Glutamatergic neuron (in vitro differentiated cells): ENCODE results near the gene PLG. TPM values are rescaled to one million over a fixed set of nuclear protein-coding genes. Genes with fewer than 3 reads are reported as not detected.
"Not testable (repeated sequence)": the region's sequence is repeated elsewhere in the genome, so short reads cannot be mapped to it uniquely, and the experiment has no call there.

Experiments
- DNase-seq: peaks from one replicate; pipeline ENCODE4 v3.0.0; 2022
- H3K27ac Mint-ChIP-seq: one replicate; pipeline ENCODE4 v1.8.0; 2020; ENCODE audit warnings: mild to moderate bottlenecking, mixed read lengths, inconsistent platforms; ENCODE audit not compliant: unreplicated experiment
- H3K27me3 Mint-ChIP-seq: one replicate; pipeline ENCODE4 v1.8.0; 2020; ENCODE audit warnings: mild to moderate bottlenecking, moderate library complexity, mixed read lengths, inconsistent platforms; ENCODE audit not compliant: unreplicated experiment
- H3K36me3 Mint-ChIP-seq: one replicate; pipeline ENCODE4 v1.8.0; 2020; ENCODE audit warnings: mild to moderate bottlenecking, mixed read lengths, inconsistent platforms; ENCODE audit not compliant: unreplicated experiment
- H3K4me1 Mint-ChIP-seq: one replicate; pipeline ENCODE4 v1.8.0; 2020; ENCODE audit warnings: mild to moderate bottlenecking, low read depth, mixed read lengths, inconsistent platforms; ENCODE audit not compliant: unreplicated experiment
- H3K4me3 Mint-ChIP-seq: one replicate; pipeline ENCODE4 v1.8.0; 2020; ENCODE audit warnings: mild to moderate bottlenecking, mixed read lengths, inconsistent platforms; ENCODE audit not compliant: unreplicated experiment
- H3K9me3 Mint-ChIP-seq: one replicate; pipeline ENCODE4 v1.8.0; 2020; ENCODE audit warnings: mild to moderate bottlenecking, moderate library complexity, mixed read lengths, inconsistent platforms; ENCODE audit not compliant: unreplicated experiment
- CTCF ChIP-seq: fragments of 200-600 bp; sonication (generic); IDR thresholded peaks from one replicate; pipeline ENCODE4 v1.5.0; 2021; ENCODE audit not compliant: partially characterized antibody, unreplicated experiment
- total RNA-seq: library from RNA; stranded (reverse); fragmentation: NEBNext Ultra II Directional; extraction: Animal tissue kit (Norgen Biotek cat#: 25700); gene quantifications from one replicate; pipeline ENCODE4 v1.2.1, GENCODE V29; 2021; ENCODE audit not compliant: unreplicated experiment

Gene PLG
- total RNA-seq, 1 donor from 2014 or later, result not detected

- H3K36me3 Mint-ChIP-seq, result no peaks in the 10 kb centered on the region
- H3K4me1 Mint-ChIP-seq, result no peaks in the 10 kb centered on the region
- peaks cover 9% of the 10 kb centered on the region for H3K9me3 Mint-ChIP-seq
- no peak overlapping the region for H3K4me3 Mint-ChIP-seq
- H3K27me3 Mint-ChIP-seq, result peaks cover 9% of the 10 kb centered on the region
- H3K27ac Mint-ChIP-seq, result no peak overlapping the region
- TF ChIP-seq CTCF, result peak; percentile 21
- DNase-seq, result no peak
Observed at GRCh38 chr6:160692369-160692959, 9.6 kb upstream of the PLG start.

- H3K4me1 Mint-ChIP-seq, H3K9me3 Mint-ChIP-seq, H3K4me3 Mint-ChIP-seq, H3K27me3 Mint-ChIP-seq, H3K36me3 Mint-ChIP-seq, DNase-seq, H3K27ac Mint-ChIP-seq: not testable (repeated sequence)
Observed at GRCh38 chr6:160695025-160695424, 7.0 kb upstream of the PLG start.

GRCh38 chr6:160695622-160696021 is 6.4 kb upstream of the PLG start:
- H3K4me3 Mint-ChIP-seq, H3K36me3 Mint-ChIP-seq, H3K27ac Mint-ChIP-seq, H3K4me1 Mint-ChIP-seq, H3K27me3 Mint-ChIP-seq, H3K9me3 Mint-ChIP-seq, DNase-seq: not testable (repeated sequence)

- not testable (repeated sequence) for H3K27ac Mint-ChIP-seq, H3K9me3 Mint-ChIP-seq, H3K36me3 Mint-ChIP-seq, H3K27me3 Mint-ChIP-seq, DNase-seq, H3K4me1 Mint-ChIP-seq, H3K4me3 Mint-ChIP-seq
Observed at GRCh38 chr6:160696884-160697283, 5.2 kb upstream of the PLG start.

GRCh38 chr6:160697826-160698225 is 4.2 kb upstream of the PLG start:
- no peak for DNase-seq
- no peak overlapping the region for H3K27ac Mint-ChIP-seq
- TF ChIP-seq CTCF, result no peak
- H3K4me3 Mint-ChIP-seq, result no peak overlapping the region
- H3K4me1 Mint-ChIP-seq, result no peaks in the 10 kb centered on the region
- peaks cover 6% of the 10 kb centered on the region for H3K27me3 Mint-ChIP-seq
- H3K36me3 Mint-ChIP-seq, result no peaks in the 10 kb centered on the region
- peaks cover 3% of the 10 kb centered on the region for H3K9me3 Mint-ChIP-seq

GRCh38 chr6:160704688-160705087 is 2.6 kb downstream of the PLG start:
- not testable (repeated sequence) for H3K27ac Mint-ChIP-seq, H3K36me3 Mint-ChIP-seq, DNase-seq, H3K9me3 Mint-ChIP-seq, H3K4me3 Mint-ChIP-seq, H3K27me3 Mint-ChIP-seq, H3K4me1 Mint-ChIP-seq

- H3K9me3 Mint-ChIP-seq, H3K36me3 Mint-ChIP-seq, DNase-seq, H3K4me3 Mint-ChIP-seq, H3K27me3 Mint-ChIP-seq, H3K27ac Mint-ChIP-seq, H3K4me1 Mint-ChIP-seq: not testable (repeated sequence)
Observed at GRCh38 chr6:160708993-160709392, 6.9 kb downstream of the PLG start.
